Osteoblast (primary cell): ENCODE results near the gene EPB41L1. TPM values are rescaled to one million over a fixed set of nuclear protein-coding genes. Genes with fewer than 3 reads are reported as not detected.

Source experiments
- DNase-seq: peaks from one replicate; pipeline ENCODE4 v3.0.0; 2011; ENCODE audit warnings: low spot score, mixed read lengths; ENCODE audit not compliant: insufficient read length; ENCODE audit errors: missing footprints
- H2AFZ ChIP-seq: 2 replicates; pipeline ENCODE4 v1.6.0; 2011; ENCODE audit warnings: mild to moderate bottlenecking, low read length
- H3K27ac ChIP-seq: 2 replicates; pipeline ENCODE4 v1.5.1; 2011; ENCODE audit warnings: mild to moderate bottlenecking, low read depth, low read length, moderate library complexity
- H3K27me3 ChIP-seq: 2 replicates; pipeline ENCODE4 v1.6.0; 2012; ENCODE audit warnings: mild to moderate bottlenecking, control low read depth, inconsistent platforms, low read length, moderate library complexity; ENCODE audit not compliant: insufficient read depth
- H3K36me3 ChIP-seq: 2 replicates; pipeline ENCODE4 v1.5.1; 2011; ENCODE audit warnings: mild to moderate bottlenecking, low read length, control low read depth, moderate library complexity; ENCODE audit not compliant: insufficient read depth
- H3K4me1 ChIP-seq: 2 replicates; pipeline ENCODE4 v1.5.1; 2011; ENCODE audit warnings: mild to moderate bottlenecking, low read length, control low read depth, moderate library complexity; ENCODE audit not compliant: insufficient read depth
- H3K4me2 ChIP-seq: 2 replicates; pipeline ENCODE4 v1.6.0; 2011; ENCODE audit warnings: mild to moderate bottlenecking, low read length; ENCODE audit not compliant: insufficient read depth
- H3K4me3 ChIP-seq: fragments of 200-600 bp; sonication (generic); 3 replicates; pipeline ENCODE4 v1.5.1; 2012; ENCODE audit warnings: mild to moderate bottlenecking, low read length, inconsistent platforms; ENCODE audit not compliant: insufficient read depth
- H3K79me2 ChIP-seq: 2 replicates; pipeline ENCODE4 v1.6.0; 2012; ENCODE audit warnings: mild to moderate bottlenecking, low read length, control low read depth, inconsistent platforms; ENCODE audit not compliant: insufficient read depth
- H3K9me3 ChIP-seq: 2 replicates; pipeline ENCODE4 v1.5.1; 2011; ENCODE audit warnings: low read depth, low read length, control low read depth
- H4K20me1 ChIP-seq: 2 replicates; pipeline ENCODE4 v1.6.0; 2012; ENCODE audit warnings: mild to moderate bottlenecking, low read length, control low read depth; ENCODE audit not compliant: insufficient read depth
- CTCF ChIP-seq: IDR thresholded peaks from 2 replicates; pipeline ENCODE4 v1.5.1; 2011; ENCODE audit warnings: mild to moderate bottlenecking, low read depth, low read length, moderate library complexity; ENCODE audit errors: extremely low read depth
- total RNA-seq: library from RNA; depleted of rRNA; stranded (reverse); fragments of >200 nt; gene quantifications from 2 replicates; pipeline ENCODE4 v1.2.3, GENCODE V29; 2012

Gene EPB41L1
- total RNA-seq, 1 donor = 26.8 TPM

- Histone ChIP-seq H3K4me3 (no peak overlapping the region), H3K36me3 (peaks cover 1% of the 10 kb centered on the region), H3K79me2 (no peaks in the 10 kb centered on the region), H3K4me2 (no peak overlapping the region), H3K27ac (no peak overlapping the region), H3K9me3 (no peaks in the 10 kb centered on the region), H4K20me1 (peaks cover 3% of the 10 kb centered on the region), H3K4me1 (no peaks in the 10 kb centered on the region), H3K27me3 (no peaks in the 10 kb centered on the region), H2AFZ (no peak overlapping the region)
- no peak for TF ChIP-seq CTCF
- DNase-seq = no peak
Measured at GRCh38 chr20:36203861-36204260, 49.3 kb downstream of the EPB41L1 start.

- Histone ChIP-seq H4K20me1 (peaks cover under 1% of the 10 kb centered on the region), H3K27me3 (no peaks in the 10 kb centered on the region), H3K79me2 (no peaks in the 10 kb centered on the region), H3K4me2 (no peak overlapping the region), H3K9me3 (no peaks in the 10 kb centered on the region), H3K4me3 (no peak overlapping the region), H3K36me3 (peaks cover 4% of the 10 kb centered on the region), H2AFZ (no peak overlapping the region), H3K4me1 (no peaks in the 10 kb centered on the region), H3K27ac (no peak overlapping the region)
- no peak for DNase-seq
- TF ChIP-seq CTCF = no peak
Measured at GRCh38 chr20:36205026-36205425, 50.5 kb downstream of the EPB41L1 start.

GRCh38 chr20:36206068-36206467 is 51.5 kb downstream of the EPB41L1 start:
- Histone ChIP-seq H3K4me2 (no peak overlapping the region), H4K20me1 (no peaks in the 10 kb centered on the region), H3K27ac (no peak overlapping the region), H2AFZ (no peak overlapping the region), H3K27me3 (no peaks in the 10 kb centered on the region), H3K9me3 (no peaks in the 10 kb centered on the region), H3K79me2 (no peaks in the 10 kb centered on the region), H3K4me1 (no peaks in the 10 kb centered on the region), H3K36me3 (peaks cover 4% of the 10 kb centered on the region), H3K4me3 (no peak overlapping the region)
- DNase-seq = no peak
- no peak for TF ChIP-seq CTCF

DNA sequence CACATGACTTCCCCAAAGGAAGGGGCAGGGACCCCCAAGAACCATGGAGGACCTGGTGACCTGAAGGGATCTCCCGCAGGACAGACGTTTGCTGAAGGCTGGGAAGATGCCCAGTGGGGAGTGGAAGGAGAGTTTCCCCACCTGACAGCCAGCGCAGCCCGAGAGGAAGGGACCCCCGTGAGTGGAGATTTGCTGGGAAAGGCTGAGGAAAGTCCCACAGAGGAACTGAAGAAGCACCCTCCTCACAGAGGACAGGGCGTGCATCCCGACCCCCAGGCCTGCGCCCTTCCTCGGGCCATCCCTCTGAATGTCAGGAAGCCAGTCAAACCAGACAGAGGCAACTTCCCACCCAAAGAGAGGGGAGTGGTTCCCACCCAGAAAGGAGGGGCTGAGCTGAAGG is 52.1 kb downstream of the EPB41L1 start:
- Histone ChIP-seq H3K9me3 (no peaks in the 10 kb centered on the region), H3K4me1 (no peaks in the 10 kb centered on the region), H3K79me2 (no peaks in the 10 kb centered on the region), H4K20me1 (no peaks in the 10 kb centered on the region), H3K4me2 (no peak overlapping the region), H2AFZ (no peak overlapping the region), H3K27me3 (no peaks in the 10 kb centered on the region), H3K4me3 (no peak overlapping the region), H3K36me3 (peaks cover 4% of the 10 kb centered on the region), H3K27ac (no peak overlapping the region)
- TF ChIP-seq CTCF = no peak
- DNase-seq = no peak
